Hepatocyte (in vitro differentiated cells): ENCODE measurements around the gene WDR70. TPM values are rescaled to one million over a fixed set of nuclear protein-coding genes. Genes with fewer than 3 reads are reported as not detected.

Experiments used
- DNase-seq: peaks from one replicate; pipeline ENCODE4 v3.0.0-alpha.2; 2016; ENCODE audit warnings: low spot score
- H2AFZ ChIP-seq: fragments of 200-600 bp; sonication (generic); 2 replicates; pipeline ENCODE4 v1.6.0; 2016; ENCODE audit warnings: antibody characterized with exemption, mild to moderate bottlenecking
- H3K27ac ChIP-seq: fragments of 200-600 bp; sonication (generic); 2 replicates; pipeline ENCODE4 v1.5.1; 2016; ENCODE audit warnings: mild to moderate bottlenecking
- H3K27me3 ChIP-seq: fragments of 200-600 bp; sonication (generic); 2 replicates; pipeline ENCODE4 v1.6.1; 2016
- H3K36me3 ChIP-seq: fragments of 200-600 bp; sonication (generic); replicated peaks from 2 replicates; pipeline ENCODE4 v1.5.1; 2016; ENCODE audit warnings: low read depth; ENCODE audit not compliant: insufficient read depth
- H3K4me1 ChIP-seq: fragments of 200-600 bp; sonication (generic); 2 replicates; pipeline ENCODE4 v1.5.1; 2016; ENCODE audit warnings: mild to moderate bottlenecking, moderate library complexity; ENCODE audit not compliant: insufficient read depth
- H3K4me2 ChIP-seq: fragments of 200-600 bp; sonication (generic); 2 replicates; pipeline ENCODE4 v1.6.0; 2016
- H3K4me3 ChIP-seq: fragments of 200-600 bp; sonication (generic); 2 replicates; pipeline ENCODE4 v1.5.1; 2016; ENCODE audit warnings: mild to moderate bottlenecking
- H3K79me2 ChIP-seq: fragments of 200-600 bp; sonication (generic); 2 replicates; pipeline ENCODE4 v1.6.0; 2017; ENCODE audit warnings: mild to moderate bottlenecking
- H3K9me2 ChIP-seq: fragments of 200-600 bp; sonication (generic); replicated peaks from 2 replicates; pipeline ENCODE4 v1.6.0; 2017; ENCODE audit warnings: mild to moderate bottlenecking; ENCODE audit not compliant: insufficient read depth
- H3K9me3 ChIP-seq: fragments of 200-600 bp; sonication (generic); 2 replicates; pipeline ENCODE4 v1.5.1; 2016; ENCODE audit warnings: low read depth, mild to moderate bottlenecking
- H4K20me1 ChIP-seq: fragments of 200-600 bp; sonication (generic); 2 replicates; pipeline ENCODE4 v1.6.0; 2016; ENCODE audit warnings: mild to moderate bottlenecking; ENCODE audit not compliant: insufficient read depth, poor library complexity, severe bottlenecking
- CTCF ChIP-seq: fragments of 200-600 bp; sonication (generic); IDR thresholded peaks from 2 replicates; pipeline ENCODE4 v1.5.1; 2016; ENCODE audit warnings: antibody characterized with exemption, mild to moderate bottlenecking; ENCODE audit not compliant: poor library complexity
- EZH2 ChIP-seq: fragments of 200-600 bp; sonication (generic); IDR thresholded peaks from 2 replicates; pipeline ENCODE4 v1.6.1; 2016; ENCODE audit warnings: antibody characterized with exemption, mild to moderate bottlenecking, borderline replicate concordance
- EZH2phosphoT487 ChIP-seq: fragments of 200-600 bp; sonication (generic); IDR thresholded peaks from one replicate; pipeline ENCODE4 v1.6.1; 2018; ENCODE audit warnings: antibody characterized with exemption, mild to moderate bottlenecking, low read depth, moderate library complexity; ENCODE audit not compliant: unreplicated experiment, severe bottlenecking
- WGBS: methylation state at CpG from one replicate; pipeline ENCODE4 v1.1.6; 2016; ENCODE audit warnings: low lambda C conversion rate; ENCODE audit errors: missing lambda C conversion rate; 5-methylcytosine and 5-hydroxymethylcytosine counted together
- polyA plus RNA-seq: library from polyadenylated mRNA; unstranded; fragments of >200 nt; fragmentation: Nextera tagmentation; extraction: Ambion mirVana; gene quantifications from 2 replicates; pipeline ENCODE4 v1.2.1, GENCODE V29; 2016
- total RNA-seq: library from RNA; depleted of rRNA; stranded (reverse); fragments of >200 nt; gene quantifications from 2 replicates; pipeline ENCODE4 v1.2.3, GENCODE V29; 2014

Gene WDR70
- total and polyA plus RNA-seq, 2 experiments from 2014 or later: 22.3 to 37.0 TPM

- H3K4me3 ChIP-seq: no peak overlapping the region
- no peaks in the 10 kb centered on the region for H3K9me3 ChIP-seq
- H2AFZ ChIP-seq: no peak overlapping the region
- no peak overlapping the region for H3K27ac ChIP-seq
- no peak overlapping the region for H3K4me2 ChIP-seq
- no peaks in the 10 kb centered on the region for H3K27me3 ChIP-seq
- no peaks in the 10 kb centered on the region for H3K9me2 ChIP-seq
- TF ChIP-seq EZH2phosphoT487: no peak
- no peak for TF ChIP-seq EZH2
- no peak for TF ChIP-seq CTCF
- H3K4me1 ChIP-seq: no peaks in the 10 kb centered on the region
- DNase-seq: no peak
- no peaks in the 10 kb centered on the region for H3K36me3 ChIP-seq
- no peaks in the 10 kb centered on the region for H4K20me1 ChIP-seq
- no peaks in the 10 kb centered on the region for H3K79me2 ChIP-seq
- WGBS: 86% methylated on average over 4 of the region's 4 CpGs
Measured at GRCh38 chr5:37769108-37769507, 390.0 kb downstream of the WDR70 start.

GRCh38 chr5:37769840-37770239 is 390.7 kb downstream of the WDR70 start:
- Histone ChIP-seq H3K9me2 (no peaks in the 10 kb centered on the region), H2AFZ (no peak overlapping the region), H3K36me3 (no peaks in the 10 kb centered on the region), H3K27me3 (no peaks in the 10 kb centered on the region), H3K9me3 (no peaks in the 10 kb centered on the region), H3K27ac (no peak overlapping the region), H3K4me2 (no peak overlapping the region), H4K20me1 (no peaks in the 10 kb centered on the region), H3K4me1 (no peaks in the 10 kb centered on the region), H3K79me2 (no peaks in the 10 kb centered on the region), H3K4me3 (no peak overlapping the region)
- WGBS: 78% methylated on average over 1 of the region's 1 CpG
- no peak for DNase-seq
- TF ChIP-seq CTCF (no peak), EZH2phosphoT487 (no peak), EZH2 (no peak)

- H3K9me2 ChIP-seq: no peaks in the 10 kb centered on the region
- DNase-seq: no peak
- WGBS: 80% methylated on average over 1 of the region's 1 CpG
- no peaks in the 10 kb centered on the region for H3K36me3 ChIP-seq
- H3K79me2 ChIP-seq: no peaks in the 10 kb centered on the region
- TF ChIP-seq EZH2phosphoT487 (no peak), EZH2 (no peak), CTCF (no peak)
- H3K9me3 ChIP-seq: no peaks in the 10 kb centered on the region
- no peak overlapping the region for H3K4me2 ChIP-seq
- H3K27me3 ChIP-seq: no peaks in the 10 kb centered on the region
- no peaks in the 10 kb centered on the region for H4K20me1 ChIP-seq
- no peaks in the 10 kb centered on the region for H3K4me1 ChIP-seq
- no peak overlapping the region for H3K27ac ChIP-seq
- H2AFZ ChIP-seq: no peak overlapping the region
- no peak overlapping the region for H3K4me3 ChIP-seq
Measured at GRCh38 chr5:37770786-37771185, 391.7 kb downstream of the WDR70 start.

GRCh38 chr5:37771203-37771611 is 392.1 kb downstream of the WDR70 start:
- peak; percentile 11 for DNase-seq
- H4K20me1 ChIP-seq: no peaks in the 10 kb centered on the region
- H3K79me2 ChIP-seq: no peaks in the 10 kb centered on the region
- WGBS: 80% methylated on average over 3 of the region's 3 CpGs
- H3K27me3 ChIP-seq: no peaks in the 10 kb centered on the region
- no peak for TF ChIP-seq EZH2
- no peak for TF ChIP-seq EZH2phosphoT487
- TF ChIP-seq CTCF: no peak
- no peaks in the 10 kb centered on the region for H3K36me3 ChIP-seq
- H3K4me2 ChIP-seq: no peak overlapping the region
- no peaks in the 10 kb centered on the region for H3K4me1 ChIP-seq
- no peaks in the 10 kb centered on the region for H3K9me2 ChIP-seq
- no peak overlapping the region for H2AFZ ChIP-seq
- H3K4me3 ChIP-seq: no peak overlapping the region
- H3K27ac ChIP-seq: no peak overlapping the region
- no peaks in the 10 kb centered on the region for H3K9me3 ChIP-seq
